8988T (cell line): ENCODE measurements around the gene NLN.
"Not testable (repeated sequence)": the region's sequence is repeated elsewhere in the genome, so short reads cannot be mapped to it uniquely, and the experiment has no call there.

Source experiments
- DNase-seq: peaks from one replicate; pipeline ENCODE4 v3.0.0; 2011

Gene NLN

DNA sequence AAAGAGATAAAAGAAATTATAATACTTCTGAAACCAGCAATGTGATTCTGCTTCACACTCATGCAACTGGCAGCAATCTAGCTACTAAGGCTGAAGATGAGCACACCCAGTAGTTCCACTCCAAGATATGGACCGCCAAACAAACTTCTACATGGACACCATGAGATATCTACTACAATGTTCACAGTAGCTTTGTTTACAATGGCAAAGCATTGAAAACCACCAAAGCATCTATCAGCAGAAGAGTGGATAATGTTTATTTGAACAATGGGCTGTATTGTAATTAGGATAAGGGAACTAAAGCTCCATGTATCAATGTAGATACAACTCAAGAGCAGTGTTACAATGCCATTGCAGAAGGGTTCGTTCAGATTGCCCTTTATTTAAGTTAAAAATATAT is 113.2 kb downstream of the NLN start:
- no peak for DNase-seq

- DNase-seq: no peak
These were observed 115.1 kb downstream of the NLN start for GRCh38 chr5:65837139-65837538.

DNA sequence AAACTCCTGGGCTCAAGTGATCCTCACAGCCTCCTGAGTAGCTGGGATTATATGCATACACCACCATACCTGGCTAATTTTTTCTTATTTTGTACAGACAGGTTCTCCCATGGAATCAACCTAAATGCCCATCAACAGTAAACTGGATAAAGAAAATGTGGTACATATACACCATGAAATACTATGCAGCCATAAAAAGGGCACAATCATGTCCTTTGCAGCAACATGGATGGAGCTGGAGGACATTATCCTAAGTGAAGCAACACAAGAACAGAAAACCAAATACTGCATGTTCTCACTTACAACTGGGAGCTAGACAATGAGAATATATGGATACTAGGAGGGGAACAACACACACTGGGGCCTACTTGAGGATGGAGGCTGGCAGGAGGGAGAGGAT is 117.2 kb downstream of the NLN start:
- not testable (repeated sequence) for DNase-seq

DNA sequence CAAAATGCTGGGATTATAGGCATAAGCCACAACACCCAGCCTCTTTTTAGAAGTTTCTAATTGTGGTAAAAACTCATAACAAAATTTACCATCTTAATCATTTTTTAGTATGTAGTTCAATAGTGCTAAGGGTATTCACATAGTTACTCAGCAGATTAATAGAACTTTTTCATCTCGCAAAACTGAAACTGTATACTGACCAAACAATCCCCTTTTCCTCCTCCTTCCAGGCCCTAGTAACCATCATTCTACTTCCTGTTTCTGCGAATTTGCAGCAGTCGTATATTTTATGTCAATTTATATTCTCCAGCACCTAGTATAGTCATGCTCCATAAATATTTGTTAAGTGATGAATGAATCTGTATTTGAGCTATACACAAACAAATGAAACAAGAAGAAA is 118.1 kb downstream of the NLN start:
- no peak for DNase-seq

DNA sequence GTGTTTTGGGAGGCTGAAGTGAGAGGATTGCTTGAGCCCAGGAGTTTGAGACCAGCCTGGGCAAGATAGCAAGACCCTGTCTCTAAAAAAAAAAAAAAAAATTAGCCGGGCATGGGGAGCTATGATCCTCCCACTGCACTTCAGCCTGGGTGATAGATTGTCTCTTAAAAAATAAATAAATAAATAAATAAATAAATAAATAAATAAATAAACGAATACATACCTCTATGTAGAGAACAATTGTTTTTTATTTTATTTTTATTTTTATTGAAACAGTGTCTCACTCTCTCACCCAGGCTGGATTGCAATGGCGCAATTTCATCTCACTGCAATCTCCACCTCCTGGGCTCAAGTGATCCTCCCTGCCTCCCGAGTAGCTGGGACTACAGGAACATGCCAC is 122.8 kb downstream of the NLN start:
- not testable (repeated sequence) for DNase-seq

- no peak for DNase-seq
These were observed 124.1 kb downstream of the NLN start for GRCh38 chr5:65846101-65846500.

DNA sequence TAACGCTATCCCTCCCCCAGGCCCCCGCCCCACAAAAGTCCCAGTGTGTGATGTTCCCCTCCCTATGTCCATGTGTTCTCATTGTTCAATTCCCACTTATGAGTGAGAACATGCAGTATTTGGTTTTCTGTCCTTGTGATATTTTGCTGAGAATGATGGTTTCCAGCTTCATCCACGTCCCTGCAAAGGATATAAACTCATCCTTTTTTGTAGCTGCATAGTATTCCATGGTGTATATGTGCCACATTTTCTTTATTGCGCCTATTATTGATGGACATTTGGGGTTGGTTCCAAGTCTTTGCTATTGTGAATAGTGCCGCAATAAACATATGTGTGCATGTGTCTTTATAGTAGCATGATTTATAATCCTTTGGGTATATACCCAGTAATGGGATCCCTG is 125.0 kb downstream of the NLN start:
- not testable (repeated sequence) for DNase-seq

DNA sequence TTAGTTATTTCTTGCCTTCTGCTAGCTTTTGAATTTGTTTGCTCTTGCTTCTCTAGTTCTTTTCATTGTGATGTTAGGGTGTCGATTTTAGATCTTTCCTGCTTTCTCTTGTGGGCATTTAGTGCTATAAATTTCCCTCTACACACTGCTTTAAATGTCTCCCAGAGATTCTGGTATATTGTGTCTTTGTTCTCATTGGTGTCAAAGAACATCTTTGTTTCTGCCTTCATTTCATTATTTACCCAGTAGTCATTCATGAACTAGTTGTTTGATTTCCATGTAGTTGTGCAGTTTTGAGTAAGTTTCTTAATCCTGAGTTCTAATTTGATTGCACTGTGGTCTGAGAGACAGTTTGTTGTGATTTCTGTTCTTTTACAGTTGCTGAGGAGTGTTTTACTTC is 127.9 kb downstream of the NLN start:
- DNase-seq: not testable (repeated sequence)

DNA sequence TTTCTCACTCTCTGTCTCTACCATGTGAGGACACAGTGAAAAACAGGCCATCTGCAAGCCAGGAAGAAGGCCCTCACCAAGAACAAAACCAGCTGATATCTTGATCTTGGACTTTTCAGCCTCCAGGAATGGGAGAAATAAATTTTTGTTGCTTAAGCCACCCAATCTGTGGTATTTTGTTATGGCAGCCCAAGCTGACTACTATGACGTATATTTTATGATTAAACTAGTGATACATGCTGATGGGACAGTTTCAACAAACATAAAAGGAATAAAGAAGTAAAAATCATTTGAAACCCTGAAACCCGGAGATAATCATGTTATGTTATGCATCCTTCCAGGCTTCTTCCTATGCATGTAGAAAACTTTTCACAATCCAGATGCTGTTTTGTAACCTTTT is 132.9 kb downstream of the NLN start:
- DNase-seq: no peak

- no peak for DNase-seq
These were observed 133.8 kb downstream of the NLN start for GRCh38 chr5:65855766-65856315.

DNA sequence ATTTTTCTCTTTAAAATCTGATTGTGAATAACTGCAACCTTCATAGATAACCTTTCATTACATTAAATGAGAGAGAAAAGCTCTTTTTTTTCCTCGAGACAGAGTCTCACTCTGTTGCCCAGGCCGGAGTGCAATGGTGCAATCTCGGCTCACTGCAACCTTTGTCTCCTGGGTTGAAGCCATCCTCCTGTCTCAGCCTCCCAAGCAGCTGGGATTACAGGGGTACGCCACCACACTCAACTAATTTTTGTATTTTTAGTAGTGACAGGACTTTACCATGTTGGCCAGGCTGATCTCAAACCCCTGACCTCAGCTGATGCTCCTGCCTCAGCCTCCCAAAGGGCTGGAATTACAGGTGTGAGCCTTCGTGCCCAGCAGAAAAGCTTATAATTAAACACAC is 134.5 kb downstream of the NLN start:
- DNase-seq: no peak

DNA sequence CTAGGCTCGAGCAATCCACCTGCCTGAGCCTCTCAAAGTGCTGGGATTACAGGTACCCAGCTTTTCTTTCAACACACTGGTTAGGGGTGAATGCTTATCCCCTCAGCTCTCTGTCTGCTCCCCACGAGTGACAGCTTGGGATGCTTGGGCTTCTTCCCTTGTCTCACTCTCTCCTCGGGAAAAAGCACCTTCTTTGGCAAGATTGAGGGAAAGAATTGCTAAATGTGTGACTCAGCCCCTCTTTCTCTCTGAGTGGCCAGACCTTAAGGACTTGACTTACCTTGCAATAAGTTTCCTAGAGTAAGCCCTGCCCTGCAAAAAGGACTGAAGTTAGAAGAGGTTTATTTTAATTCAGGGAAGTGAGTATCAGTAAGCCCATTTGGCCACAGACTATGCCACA is 136.3 kb downstream of the NLN start:
- DNase-seq: no peak

GRCh38 chr5:65861830-65862241 is 139.8 kb downstream of the NLN start:
- DNase-seq: no peak

DNA sequence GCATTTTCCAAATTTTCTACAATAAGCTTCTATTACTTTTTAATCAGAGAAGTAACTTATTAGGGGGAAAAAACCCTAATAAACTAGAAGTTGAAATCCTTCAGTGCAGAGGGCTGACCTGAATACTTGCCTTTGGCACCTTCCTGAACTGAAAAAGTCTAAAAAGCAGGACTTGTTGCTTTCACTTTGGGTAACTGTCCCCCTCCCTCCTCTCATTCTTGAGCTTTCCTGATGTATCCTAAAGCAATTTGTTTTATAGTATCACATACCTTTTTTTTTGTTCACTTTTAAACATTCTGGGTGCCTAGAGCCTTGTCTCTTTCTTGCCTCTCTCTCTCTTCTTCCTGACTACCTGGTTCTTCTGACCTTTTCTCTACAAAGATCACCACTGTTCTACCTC is 140.4 kb downstream of the NLN start:
- DNase-seq: no peak

GRCh38 chr5:65863747-65864146 is 141.7 kb downstream of the NLN start:
- no peak for DNase-seq

GRCh38 chr5:65866837-65867521 is 145.0 kb downstream of the NLN start:
- DNase-seq: no peak

GRCh38 chr5:65867542-65868195 is 145.7 kb downstream of the NLN start:
- DNase-seq: no peak

DNA sequence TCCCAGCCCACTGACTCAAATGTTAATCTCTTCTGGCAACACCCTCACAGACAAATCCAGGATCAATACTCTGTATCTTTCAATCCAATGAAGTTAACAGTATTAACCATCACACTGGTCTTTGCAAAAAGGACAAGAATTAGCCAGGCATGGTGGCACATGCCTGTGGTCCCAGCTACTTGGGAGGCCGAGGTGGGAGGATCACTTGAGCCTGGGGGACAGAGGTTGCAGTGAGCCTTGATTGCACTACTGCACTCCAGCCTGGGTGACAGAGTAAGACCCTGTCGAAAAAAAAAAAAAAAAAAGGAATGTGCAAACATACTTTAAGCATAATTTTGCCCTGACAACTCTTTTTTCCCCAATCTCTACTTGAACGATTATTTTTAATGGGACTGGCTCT is 146.5 kb downstream of the NLN start:
- no peak for DNase-seq

- no peak for DNase-seq
These were observed 149.2 kb downstream of the NLN start for GRCh38 chr5:65871182-65871581.

DNA sequence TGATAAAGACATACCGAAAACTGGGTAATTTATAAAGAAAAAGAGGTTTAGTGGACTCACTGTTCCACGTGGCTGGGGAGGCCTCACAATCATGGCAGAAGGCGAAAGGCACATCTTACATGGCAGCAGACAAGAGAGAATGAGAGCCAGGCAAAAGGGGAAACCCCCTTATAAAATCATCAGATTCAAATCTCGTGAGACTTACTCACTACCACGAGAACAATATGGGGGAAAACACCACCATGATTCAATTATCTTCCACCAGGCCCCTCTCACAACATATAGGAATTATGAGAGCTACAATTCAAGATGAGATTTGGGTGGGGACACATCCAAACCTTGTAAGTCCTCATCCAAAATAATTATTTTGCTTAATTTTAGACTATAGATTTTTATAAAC is 149.8 kb downstream of the NLN start:
- not testable (repeated sequence) for DNase-seq

DNA sequence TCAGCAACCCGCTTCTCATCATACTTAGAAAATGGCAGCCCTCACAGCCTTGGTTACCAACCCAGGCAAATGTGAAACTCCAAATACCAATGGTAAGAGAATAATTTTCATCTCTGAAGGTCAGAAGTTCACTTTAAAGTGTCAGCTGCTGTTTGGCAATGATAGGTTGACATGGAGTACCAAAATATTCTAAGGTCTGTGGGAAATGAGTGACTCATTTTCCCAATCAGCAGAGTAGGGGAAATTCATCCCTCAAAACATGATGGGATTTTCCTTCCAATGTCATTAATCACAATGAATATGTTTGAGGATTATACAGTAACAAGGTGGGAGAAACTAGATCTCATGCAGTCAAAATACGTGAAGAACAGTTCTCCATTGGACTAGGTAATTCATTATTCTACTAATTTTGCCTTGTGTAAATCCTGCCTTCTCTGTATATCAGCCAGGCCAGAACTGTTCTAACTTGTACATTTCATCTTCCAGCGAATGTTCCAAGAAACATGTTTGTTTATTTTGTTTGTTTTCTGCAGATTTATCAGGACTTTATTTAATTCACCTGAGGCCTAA is 151.3 kb downstream of the NLN start:
- DNase-seq: no peak

- no peak for DNase-seq
These were observed 152.2 kb downstream of the NLN start for GRCh38 chr5:65874241-65874640.

DNA sequence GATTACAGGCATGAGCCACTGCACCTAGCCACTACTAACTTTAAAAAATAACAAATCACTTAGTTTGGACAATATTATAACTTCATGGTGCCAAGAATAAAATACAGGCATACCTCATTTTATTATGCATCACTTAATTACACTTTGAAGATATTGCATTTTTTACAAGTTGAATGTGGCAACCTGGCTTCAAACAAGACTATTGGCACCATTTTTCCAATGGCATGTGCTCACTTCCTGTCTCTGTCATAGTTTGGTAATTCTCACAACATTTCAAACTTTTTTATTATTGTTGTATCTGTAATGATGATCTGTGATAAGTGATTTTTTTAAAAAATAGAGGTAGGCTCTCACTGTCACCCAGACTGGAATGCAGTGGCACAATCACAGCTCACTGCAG is 154.5 kb downstream of the NLN start:
- DNase-seq: no peak

GRCh38 chr5:65876970-65877369 is 155.0 kb downstream of the NLN start:
- no peak for DNase-seq
